Stimulated activated CD4-positive, alpha-beta T cell treated with anti-CD3 and anti-CD28 coated beads, TNF-alpha, amount 100 ng/mL, for 4 hours (primary cell): ENCODE data around the gene CCDC83.

ENCODE experiments used
- DNase-seq, 3 experiments: peaks; one replicate each; pipeline ENCODE4 v3.0.0-alpha.2; 2020; ENCODE audit warnings: low read depth in 3 of 3

The CCDC83 gene

GRCh38 chr11:85855341-85855656 lies at the start of gene CCDC83:
CCDC83 (plus strand) TSS chr11:85855383; CDS start chr11:85865124, 9,741 bp downstream.
- no peak for DNase-seq

GRCh38 chr11:85805387-85805786 lies 49.8 kb upstream of the CCDC83 start:
- no peak for DNase-seq

GRCh38 chr11:85806016-85806415 lies 49.2 kb upstream of the CCDC83 start:
- no peak for DNase-seq

GRCh38 chr11:85806876-85807275 lies 48.3 kb upstream of the CCDC83 start:
- DNase-seq = no peak

- DNase-seq = no peak
Observed at GRCh38 chr11:85809191-85809590, 46.0 kb upstream of the CCDC83 start.

GRCh38 chr11:85809863-85810262 lies 45.3 kb upstream of the CCDC83 start:
- no peak for DNase-seq

GRCh38 chr11:85810521-85810870 lies 44.7 kb upstream of the CCDC83 start:
- no peak for DNase-seq

- DNase-seq = peak; percentile 55 to 58 (median 55)
Observed at GRCh38 chr11:85810871-85811611, 44.1 kb upstream of the CCDC83 start, which contains the start of gene SYTL2. SYTL2 (minus strand) TSS chr11:85811141; CDS start chr11:85757725, 53,416 bp downstream.

GRCh38 chr11:85811624-85812023 lies 43.6 kb upstream of the CCDC83 start:
- no peak for DNase-seq

- DNase-seq = no peak
Observed at GRCh38 chr11:85813721-85814120, 41.5 kb upstream of the CCDC83 start.

GRCh38 chr11:85815186-85815931 lies 39.8 kb upstream of the CCDC83 start:
- no peak for DNase-seq

GRCh38 chr11:85819441-85819840 lies 35.7 kb upstream of the CCDC83 start:
- DNase-seq = no peak

- DNase-seq = no peak
Observed at GRCh38 chr11:85821636-85822035, 33.5 kb upstream of the CCDC83 start.

- DNase-seq = no peak
Observed at GRCh38 chr11:85822814-85823213, 32.4 kb upstream of the CCDC83 start.

- DNase-seq = peak in 1 of 3 experiments; percentile 39
Observed at GRCh38 chr11:85823816-85824215, 31.4 kb upstream of the CCDC83 start.

GRCh38 chr11:85825616-85826015 lies 29.6 kb upstream of the CCDC83 start:
- no peak for DNase-seq

GRCh38 chr11:85826116-85826855 lies 28.9 kb upstream of the CCDC83 start:
- DNase-seq = no peak

- no peak for DNase-seq
Observed at GRCh38 chr11:85827748-85828639, 27.2 kb upstream of the CCDC83 start.

- no peak for DNase-seq
Observed at GRCh38 chr11:85828640-85828978, 26.6 kb upstream of the CCDC83 start.

GRCh38 chr11:85829172-85829571 lies 26.0 kb upstream of the CCDC83 start:
- no peak for DNase-seq

- DNase-seq = no peak
Observed at GRCh38 chr11:85831050-85831449, 24.1 kb upstream of the CCDC83 start.

- DNase-seq = no peak
Observed at GRCh38 chr11:85835263-85835662, 19.9 kb upstream of the CCDC83 start.
